GM23338 (cell line): ENCODE measurements around the gene KRTAP10-12. TPM values are rescaled to one million over a fixed set of nuclear protein-coding genes. Genes with fewer than 3 reads are reported as not detected.

Experiments
- ATAC-seq: fragments of 200-7000 bp; cut with Tn5 transposase; 3 replicates; pipeline ENCODE4 v1.9.1; 2020
- DNase-seq: peaks from one replicate; pipeline ENCODE4 v3.0.0-alpha.2; 2015; ENCODE audit warnings: low spot score
- H2AFZ ChIP-seq: fragments of 200-600 bp; sonication (generic); 2 replicates; pipeline ENCODE4 v1.8.0; 2016; ENCODE audit warnings: antibody characterized with exemption, mild to moderate bottlenecking, moderate library complexity
- H3F3A ChIP-seq: fragments of 200-600 bp; sonication (generic); replicated peaks from 2 replicates; pipeline ENCODE4 v1.8.0; 2017; ENCODE audit warnings: antibody characterized with exemption, mixed run types, low read depth
- H3K27ac ChIP-seq: fragments of 200-600 bp; sonication (generic); 2 replicates; pipeline ENCODE4 v1.6.1; 2016; ENCODE audit warnings: low read depth
- H3K27me3 ChIP-seq: fragments of 200-600 bp; sonication (generic); 2 replicates; pipeline ENCODE4 v1.8.0; 2016; ENCODE audit warnings: mild to moderate bottlenecking, mixed run types, moderate library complexity; ENCODE audit not compliant: insufficient read depth
- H3K36me3 ChIP-seq: fragments of 200-600 bp; sonication (generic); 2 replicates; pipeline ENCODE4 v1.8.0; 2016; ENCODE audit warnings: mild to moderate bottlenecking; ENCODE audit not compliant: insufficient read depth
- H3K4me1 ChIP-seq: fragments of 200-600 bp; sonication (generic); 2 replicates; pipeline ENCODE4 v1.8.0; 2016; ENCODE audit warnings: mild to moderate bottlenecking, moderate library complexity; ENCODE audit not compliant: insufficient read depth
- H3K4me2 ChIP-seq: fragments of 200-600 bp; sonication (generic); 2 replicates; pipeline ENCODE4 v1.7.1; 2017; ENCODE audit warnings: mixed run types
- H3K4me3 ChIP-seq: fragments of 200-600 bp; sonication (generic); 2 replicates; pipeline ENCODE4 v1.6.1; 2016; ENCODE audit warnings: mixed run types
- H3K79me2 ChIP-seq: fragments of 200-600 bp; sonication (generic); replicated peaks from 2 replicates; pipeline ENCODE4 v1.8.0; 2017; ENCODE audit warnings: mild to moderate bottlenecking; ENCODE audit not compliant: insufficient read depth
- H3K9me2 ChIP-seq: fragments of 200-600 bp; sonication (generic); 2 replicates; pipeline ENCODE4 v1.8.0; 2017; ENCODE audit not compliant: insufficient read depth
- H4K20me1 ChIP-seq: fragments of 200-600 bp; sonication (generic); replicated peaks from 2 replicates; pipeline ENCODE4 v1.8.0; 2017; ENCODE audit warnings: mild to moderate bottlenecking; ENCODE audit not compliant: insufficient read depth
- H3K27ac Mint-ChIP-seq: 2 replicates; pipeline ENCODE4 v1.8.0; 2020; ENCODE audit warnings: inconsistent platforms, mild to moderate bottlenecking, moderate library complexity, mixed read lengths
- H3K27me3 Mint-ChIP-seq: 3 replicates; pipeline ENCODE4 v1.8.0; 2022; ENCODE audit warnings: low read depth, mild to moderate bottlenecking, moderate library complexity, mixed read lengths, inconsistent platforms; ENCODE audit not compliant: insufficient read depth, poor library complexity
- H3K36me3 Mint-ChIP-seq: 3 replicates; pipeline ENCODE4 v1.8.0; 2021; ENCODE audit warnings: low read depth, mild to moderate bottlenecking, inconsistent platforms, moderate library complexity, mixed read lengths
- H3K4me1 Mint-ChIP-seq: 3 replicates; pipeline ENCODE4 v1.8.0; 2020; ENCODE audit warnings: mild to moderate bottlenecking, inconsistent platforms, mixed read lengths
- H3K4me3 Mint-ChIP-seq: 3 replicates; pipeline ENCODE4 v1.8.0; 2021; ENCODE audit warnings: moderate library complexity, mild to moderate bottlenecking, inconsistent platforms, mixed read lengths
- H3K9me3 Mint-ChIP-seq: 3 replicates; pipeline ENCODE4 v1.8.0; 2020; ENCODE audit warnings: moderate library complexity, mild to moderate bottlenecking, inconsistent platforms, mixed read lengths
- CREB1 ChIP-seq: fragments of 250-450 bp; sonication (Bioruptor Pico); IDR thresholded peaks from 2 replicates; pipeline ENCODE4 v1.5.0; 2020; ENCODE audit warnings: low read depth, mild to moderate bottlenecking, moderate library complexity
- CTCF ChIP-seq, 2 experiments: fragments of 200-600 bp in 1 of 2; sonication (generic) in 1 of 2; conservative IDR thresholded peaks; 2 replicates each; pipeline versions ENCODE4 v1.5.1 to v1.6.1; 2016 to 2017; ENCODE audit warnings: antibody characterized with exemption in 2 of 2, low read depth in 2 of 2, mild to moderate bottlenecking in 2 of 2, moderate library complexity in 1 of 2
- ETS1 ChIP-seq: IDR thresholded peaks from 2 replicates; pipeline ENCODE4 v1.6.1; 2016; ENCODE audit warnings: antibody characterized with exemption
- EZH2phosphoT487 ChIP-seq: fragments of 200-600 bp; sonication (generic); IDR thresholded peaks from one replicate; pipeline ENCODE4 v1.8.1; 2018; ENCODE audit warnings: antibody characterized with exemption; ENCODE audit not compliant: unreplicated experiment
- NANOG ChIP-seq: IDR thresholded peaks from 2 replicates; pipeline ENCODE4 v1.6.1; 2016; ENCODE audit warnings: antibody characterized with exemption, borderline replicate concordance
- POLR2AphosphoS5 ChIP-seq: IDR thresholded peaks from 2 replicates; pipeline ENCODE4 v1.6.1; 2016; ENCODE audit warnings: antibody characterized with exemption, low read depth
- REST ChIP-seq: IDR thresholded peaks from one replicate; pipeline ENCODE4 v1.6.1; 2018; ENCODE audit warnings: antibody characterized with exemption; ENCODE audit not compliant: unreplicated experiment
- ZNF114 ChIP-seq: fragments of 250-450 bp; sonication (Bioruptor Pico); IDR thresholded peaks from 2 replicates; pipeline ENCODE4 v1.5.0; 2020; ENCODE audit warnings: mild to moderate bottlenecking, moderate library complexity
- ZNF331 ChIP-seq: fragments of 250-450 bp; sonication (Bioruptor Pico); IDR thresholded peaks from 2 replicates; pipeline ENCODE4 v1.5.0; 2020; ENCODE audit warnings: low read depth, mild to moderate bottlenecking, moderate library complexity
- ZNF462 ChIP-seq: fragments of 250-450 bp; sonication (Bioruptor Pico); IDR thresholded peaks from 2 replicates; pipeline ENCODE4 v1.5.0; 2020; ENCODE audit warnings: mild to moderate bottlenecking, moderate library complexity
- polyA plus RNA-seq: library from polyadenylated mRNA; unstranded; fragments of >200 nt; fragmentation: Nextera tagmentation; extraction: Ambion mirVana; gene quantifications from 2 replicates; pipeline ENCODE4 v1.2.1, GENCODE V29; 2016
- total RNA-seq: library from RNA; depleted of rRNA; stranded (reverse); fragments of >200 nt; shearing (Covaris generic); gene quantifications from 2 replicates; pipeline ENCODE4 v1.2.3, GENCODE V29; 2014

Gene KRTAP10-12
- total and polyA plus RNA-seq, 2 experiments from 2014 or later: not detected

- Mint-ChIP-seq H3K27me3 (peaks cover 36% of the 10 kb centered on the region), H3K4me3 (no peak overlapping the region; the same call in 2 of the 3 replicates)
- H3K4me2 ChIP-seq: peak overlapping the region; percentile 76; the same call in 1 of the 2 replicates
Observed at GRCh38 chr21:44702111-44702972, 5.4 kb downstream of the KRTAP10-12 start.

More at GRCh38 chr21:44702111-44702972, 5.4 kb downstream of the KRTAP10-12 start:
- H3K27me3 ChIP-seq: peaks cover 20% of the 10 kb centered on the region
- no peaks in the 10 kb centered on the region for H3K9me2 ChIP-seq
- 0 out of 2 replicates have a peak, but pooled peaks cover 11% of the 10 kb centered on the region for H3F3A ChIP-seq
- DNase-seq: no peak
- peaks cover 43% of the 10 kb centered on the region for H3K4me1 ChIP-seq
- H3K4me3 ChIP-seq: no peak overlapping the region
- no peaks in the 10 kb centered on the region for H3K36me3 ChIP-seq
- no peak overlapping the region for H2AFZ ChIP-seq
- Mint-ChIP-seq H3K9me3 (peaks cover 2% of the 10 kb centered on the region; the same call in 1 of the 3 replicates), H3K4me1 (peaks cover 73% of the 10 kb centered on the region), H3K36me3 (no peaks in the 10 kb centered on the region), H3K27ac (peak overlapping the region; percentile 22; the same call in 1 of the 2 replicates)
- no peak for TF ChIP-seq ZNF114 (CRISPR knock-in tag)
- no peak for TF ChIP-seq ZNF462
- TF ChIP-seq CREB1 (CRISPR knock-in tag): no peak
- no peak for TF ChIP-seq ETS1
- no peak for TF ChIP-seq POLR2AphosphoS5
- no peak for TF ChIP-seq NANOG
- TF ChIP-seq EZH2phosphoT487: no peak
- no peak for TF ChIP-seq CTCF (conservative IDR thresholded peaks at IDR 0.05; ENCODE audit: low read depth in 2 of 2)
- no peak for TF ChIP-seq REST
- TF ChIP-seq ZNF331 (CRISPR knock-in tag): no peak
- no peak overlapping the region for H3K27ac ChIP-seq
- H3K79me2 ChIP-seq: no peaks in the 10 kb centered on the region
- no peaks in the 10 kb centered on the region for H4K20me1 ChIP-seq
- ATAC-seq: no peak
